IgD-negative memory B cell (primary cell): ENCODE results near the gene NPSR1. TPM values are rescaled to one million over a fixed set of nuclear protein-coding genes. Genes with fewer than 3 reads are reported as not detected.
"Not testable (repeated sequence)": the region's sequence is repeated elsewhere in the genome, so short reads cannot be mapped to it uniquely, and the experiment has no call there.

ENCODE experiments used
- H3K27ac Mint-ChIP-seq, 3 donors: one replicate each; pipeline ENCODE4 v1.8.0; 2020 to 2022; ENCODE audit warnings: mild to moderate bottlenecking in 3 of 3, mixed read lengths in 3 of 3, moderate library complexity in 1 of 3
- H3K27me3 Mint-ChIP-seq: one replicate; pipeline ENCODE4 v1.8.0; 2021; ENCODE audit warnings: mixed read lengths
- H3K36me3 Mint-ChIP-seq: one replicate; pipeline ENCODE4 v1.8.0; 2020; ENCODE audit warnings: mild to moderate bottlenecking, mixed read lengths
- H3K4me1 Mint-ChIP-seq, 3 donors: one replicate each; pipeline ENCODE4 v1.8.0; 2020 to 2022; ENCODE audit warnings: mixed read lengths in 3 of 3, mild to moderate bottlenecking in 1 of 3
- H3K4me3 Mint-ChIP-seq, 4 donors: one replicate each; pipeline ENCODE4 v1.8.0; 2020 to 2022; ENCODE audit warnings: mild to moderate bottlenecking in 4 of 4, mixed read lengths in 4 of 4, moderate library complexity in 3 of 4
- H3K9me3 Mint-ChIP-seq, 3 donors: one replicate each; pipeline ENCODE4 v1.8.0; 2020 to 2021; ENCODE audit warnings: mixed read lengths in 3 of 3, mild to moderate bottlenecking in 1 of 3
- polyA plus RNA-seq: library from polyadenylated mRNA; unstranded; fragments of 300-500 nt; fragmentation: Illumina TruSeq; gene quantifications from one replicate; pipeline ENCODE4 v1.2.3, GENCODE V29; 2021

The NPSR1 gene
- polyA plus RNA-seq, 1 donor from 2014 or later, result not detected

GRCh38 chr7:34845666-34846361 is 187.8 kb downstream of the NPSR1 start:
- no peak overlapping the region for H3K27ac Mint-ChIP-seq
- peaks cover 3 to 5% (median 3%) of the 10 kb centered on the region in 3 donors for H3K9me3 Mint-ChIP-seq
- H3K4me1 Mint-ChIP-seq, result no peaks in the 10 kb centered on the region
- peaks cover 1% of the 10 kb centered on the region for H3K27me3 Mint-ChIP-seq
- no peaks in the 10 kb centered on the region for H3K36me3 Mint-ChIP-seq
- H3K4me3 Mint-ChIP-seq, result no peak overlapping the region

GRCh38 chr7:34846976-34847375 is 189.0 kb downstream of the NPSR1 start:
- no peak overlapping the region for H3K27ac Mint-ChIP-seq
- peaks cover 3 to 5% (median 3%) of the 10 kb centered on the region in 3 donors for H3K9me3 Mint-ChIP-seq
- no peak overlapping the region for H3K4me3 Mint-ChIP-seq
- H3K36me3 Mint-ChIP-seq, result no peaks in the 10 kb centered on the region
- H3K4me1 Mint-ChIP-seq, result no peaks in the 10 kb centered on the region
- H3K27me3 Mint-ChIP-seq, result peaks cover 1% of the 10 kb centered on the region

DNA sequence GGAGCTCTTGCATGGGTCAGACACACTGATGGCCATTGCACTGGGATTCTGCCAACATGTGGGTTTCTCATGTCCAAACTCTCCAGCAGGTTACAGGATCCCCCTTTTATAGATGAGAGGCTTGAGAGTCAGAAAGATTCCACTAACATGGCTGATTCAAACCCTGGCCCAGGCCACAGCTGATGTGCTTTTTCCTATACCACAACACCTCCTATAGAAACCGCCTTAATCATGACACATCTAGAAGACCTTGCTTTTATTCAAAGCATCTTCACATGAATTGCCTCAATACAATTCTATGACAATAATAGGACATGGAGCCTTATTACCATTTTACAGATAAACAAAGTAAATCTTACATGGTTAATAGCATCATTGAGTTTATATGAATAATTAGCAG is 190.7 kb downstream of the NPSR1 start:
- Mint-ChIP-seq H3K36me3 (no peaks in the 10 kb centered on the region), H3K4me1 (no peaks in the 10 kb centered on the region), H3K4me3 (no peak overlapping the region), H3K27ac (no peak overlapping the region), H3K9me3 (no peaks in the 10 kb centered on the region), H3K27me3 (no peaks in the 10 kb centered on the region)

GRCh38 chr7:34849163-34849960 is 191.3 kb downstream of the NPSR1 start:
- Mint-ChIP-seq H3K9me3 (no peaks in the 10 kb centered on the region), H3K4me1 (no peaks in the 10 kb centered on the region), H3K4me3 (no peak overlapping the region), H3K27me3 (no peaks in the 10 kb centered on the region), H3K27ac (no peak overlapping the region), H3K36me3 (no peaks in the 10 kb centered on the region)

DNA sequence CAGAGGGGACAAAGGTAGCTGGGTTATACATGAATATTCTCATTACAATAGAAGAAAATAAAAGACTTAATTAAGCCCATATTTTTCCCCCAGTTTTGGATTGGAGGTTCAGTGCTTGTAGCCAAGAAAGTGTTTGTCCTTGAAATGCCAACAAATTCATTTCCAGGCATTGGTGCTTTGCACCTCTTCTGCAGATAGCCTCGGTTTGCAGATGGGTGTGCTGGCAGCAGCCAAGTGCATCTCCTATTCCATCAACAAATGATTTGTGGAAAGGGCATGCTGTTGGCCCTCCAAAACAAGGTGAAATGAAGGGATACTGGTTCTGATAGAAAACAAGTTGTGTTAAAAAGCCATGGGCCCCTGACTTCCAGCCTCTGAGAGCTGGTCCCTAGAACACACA is 192.0 kb downstream of the NPSR1 start:
- no peaks in the 10 kb centered on the region for H3K36me3 Mint-ChIP-seq
- H3K4me1 Mint-ChIP-seq, result no peaks in the 10 kb centered on the region
- H3K4me3 Mint-ChIP-seq, result no peak overlapping the region
- no peaks in the 10 kb centered on the region for H3K27me3 Mint-ChIP-seq
- H3K9me3 Mint-ChIP-seq, result no peaks in the 10 kb centered on the region
- H3K27ac Mint-ChIP-seq, result no peak overlapping the region

DNA sequence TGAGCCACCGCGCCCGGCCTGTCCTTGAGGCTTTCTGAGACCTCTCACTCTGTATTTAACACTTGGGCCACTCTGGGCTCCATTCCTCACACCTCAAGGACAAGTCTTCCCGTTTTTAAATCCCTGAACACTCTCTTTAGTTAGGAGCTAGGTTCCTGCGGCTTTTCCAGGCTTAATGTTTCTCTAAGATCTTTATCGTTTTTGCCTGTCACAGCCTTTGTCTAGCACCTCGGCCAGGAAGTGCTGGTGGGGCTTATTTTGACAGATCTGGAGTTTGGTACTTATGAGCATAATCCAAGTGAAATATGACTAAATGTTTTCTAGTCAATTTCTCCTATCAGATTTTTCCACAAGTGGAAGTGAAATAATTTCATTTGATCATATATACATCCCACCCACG is 192.7 kb downstream of the NPSR1 start:
- H3K4me1 Mint-ChIP-seq, result no peaks in the 10 kb centered on the region
- H3K4me3 Mint-ChIP-seq, result no peak overlapping the region
- H3K36me3 Mint-ChIP-seq, result no peaks in the 10 kb centered on the region
- H3K9me3 Mint-ChIP-seq, result no peaks in the 10 kb centered on the region
- H3K27me3 Mint-ChIP-seq, result no peaks in the 10 kb centered on the region
- H3K27ac Mint-ChIP-seq, result no peak overlapping the region

- H3K4me1 Mint-ChIP-seq, result no peaks in the 10 kb centered on the region
- H3K27me3 Mint-ChIP-seq, result no peaks in the 10 kb centered on the region
- H3K27ac Mint-ChIP-seq, result no peak overlapping the region
- H3K9me3 Mint-ChIP-seq, result no peaks in the 10 kb centered on the region
- no peak overlapping the region for H3K4me3 Mint-ChIP-seq
- H3K36me3 Mint-ChIP-seq, result no peaks in the 10 kb centered on the region
Measured at GRCh38 chr7:34851431-34851830, 193.4 kb downstream of the NPSR1 start.

DNA sequence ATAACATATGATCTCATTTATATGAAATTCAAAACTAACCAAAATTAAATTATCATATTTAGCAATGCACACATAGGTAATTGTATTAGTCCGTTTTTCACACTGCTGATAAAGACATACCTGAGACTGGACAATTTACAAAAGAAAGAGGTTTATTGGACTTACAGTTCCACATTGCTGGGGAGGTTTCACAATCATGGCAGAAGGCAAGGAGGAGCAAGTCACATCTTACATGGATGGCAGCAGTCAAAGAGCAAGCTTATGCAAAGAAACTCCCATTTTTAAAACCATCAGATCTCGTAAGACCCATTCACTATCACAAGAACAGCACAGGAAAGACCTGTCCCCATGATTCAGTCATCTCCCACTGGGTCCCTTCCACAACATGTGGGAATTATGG is 200.4 kb downstream of the NPSR1 start:
- not testable (repeated sequence) for H3K36me3 Mint-ChIP-seq, H3K9me3 Mint-ChIP-seq, H3K27me3 Mint-ChIP-seq, H3K4me3 Mint-ChIP-seq, H3K4me1 Mint-ChIP-seq, H3K27ac Mint-ChIP-seq

DNA sequence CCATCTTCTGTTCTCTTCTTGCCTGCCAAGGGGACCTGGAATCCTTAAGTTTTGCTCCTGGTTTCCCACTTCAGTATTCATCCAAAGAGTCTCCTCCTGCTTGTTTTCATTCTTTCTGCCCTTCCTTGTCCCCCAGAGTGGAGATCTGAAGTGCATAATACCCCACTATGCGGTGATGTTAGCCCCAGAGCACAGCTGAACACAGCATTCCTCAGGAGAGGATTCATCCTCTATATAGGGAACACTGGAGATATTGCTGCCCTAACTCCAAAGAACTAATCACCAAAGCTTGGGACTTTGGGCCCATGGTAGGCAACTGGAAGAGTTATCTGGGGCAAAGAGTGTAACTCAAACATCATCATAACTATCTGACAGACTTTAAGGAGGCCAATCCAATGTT is 201.3 kb downstream of the NPSR1 start:
- H3K4me3 Mint-ChIP-seq, H3K9me3 Mint-ChIP-seq, H3K27me3 Mint-ChIP-seq, H3K4me1 Mint-ChIP-seq, H3K36me3 Mint-ChIP-seq: not testable (repeated sequence)
- H3K27ac Mint-ChIP-seq, result peak overlapping the region in 1 of 3 donors; percentile 1

DNA sequence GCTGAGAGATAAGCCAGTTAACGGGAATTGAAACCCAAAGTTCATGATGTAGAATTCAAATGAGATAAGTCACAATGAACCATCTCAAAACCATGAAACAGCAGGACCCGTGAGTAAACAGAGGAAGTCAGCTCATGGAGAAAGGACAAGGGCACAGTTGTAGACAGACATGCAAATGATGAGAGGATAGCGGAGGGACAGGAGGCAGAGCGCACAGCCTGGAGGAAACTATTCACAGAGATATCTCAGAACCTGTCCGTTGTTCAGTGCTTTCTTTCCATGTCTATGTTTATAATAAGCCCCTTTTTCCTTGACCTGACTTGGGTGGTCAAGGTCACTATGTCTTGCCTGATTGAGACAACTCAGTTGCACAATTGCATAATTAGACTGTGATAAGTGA is 208.2 kb downstream of the NPSR1 start:
- H3K27me3 Mint-ChIP-seq, H3K27ac Mint-ChIP-seq, H3K36me3 Mint-ChIP-seq, H3K4me1 Mint-ChIP-seq, H3K9me3 Mint-ChIP-seq, H3K4me3 Mint-ChIP-seq: not testable (repeated sequence)

DNA sequence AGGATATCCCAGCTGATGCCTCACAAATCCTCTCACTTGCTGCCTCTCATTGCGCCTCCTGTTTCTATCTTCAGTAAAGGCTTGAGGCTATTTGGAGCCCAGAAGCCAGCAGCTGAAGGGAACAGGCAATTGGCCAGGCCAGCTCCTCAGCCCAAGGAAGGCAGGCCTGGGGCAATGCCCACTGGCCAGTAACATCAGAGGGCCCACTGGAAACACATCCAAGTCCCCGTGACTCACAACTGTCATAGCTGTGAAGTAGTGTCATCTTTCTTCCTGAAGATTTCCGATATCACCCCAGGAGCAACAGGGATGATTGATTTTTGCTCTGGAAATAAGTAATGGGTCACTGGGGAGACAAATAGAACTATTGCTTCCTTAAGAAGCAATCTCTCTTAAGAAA is 209.3 kb downstream of the NPSR1 start:
- not testable (repeated sequence) for H3K4me3 Mint-ChIP-seq, H3K27me3 Mint-ChIP-seq, H3K27ac Mint-ChIP-seq, H3K36me3 Mint-ChIP-seq, H3K4me1 Mint-ChIP-seq, H3K9me3 Mint-ChIP-seq

- H3K4me3 Mint-ChIP-seq, H3K36me3 Mint-ChIP-seq, H3K4me1 Mint-ChIP-seq, H3K27me3 Mint-ChIP-seq, H3K27ac Mint-ChIP-seq: not testable (repeated sequence)
- peaks cover 6 to 15% (median 7%) of the 10 kb centered on the region in 3 donors for H3K9me3 Mint-ChIP-seq
Measured at GRCh38 chr7:34868602-34869001, 210.6 kb downstream of the NPSR1 start.

GRCh38 chr7:34869057-34869456 is 211.0 kb downstream of the NPSR1 start:
- Mint-ChIP-seq H3K4me3 (no peak overlapping the region), H3K27me3 (no peaks in the 10 kb centered on the region), H3K36me3 (no peaks in the 10 kb centered on the region), H3K4me1 (no peaks in the 10 kb centered on the region), H3K27ac (no peak overlapping the region), H3K9me3 (peaks cover 6 to 15% (median 7%) of the 10 kb centered on the region in 3 donors)

GRCh38 chr7:34870041-34870440 is 212.0 kb downstream of the NPSR1 start:
- H3K4me1 Mint-ChIP-seq, H3K36me3 Mint-ChIP-seq, H3K27ac Mint-ChIP-seq, H3K4me3 Mint-ChIP-seq, H3K27me3 Mint-ChIP-seq: not testable (repeated sequence)
- peaks cover 7 to 15% (median 8%) of the 10 kb centered on the region in 3 donors for H3K9me3 Mint-ChIP-seq

- H3K4me3 Mint-ChIP-seq, H3K27ac Mint-ChIP-seq, H3K4me1 Mint-ChIP-seq, H3K36me3 Mint-ChIP-seq, H3K27me3 Mint-ChIP-seq: not testable (repeated sequence)
- peaks cover 7 to 15% (median 8%) of the 10 kb centered on the region in 3 donors for H3K9me3 Mint-ChIP-seq
Measured at GRCh38 chr7:34874329-34874728, 216.3 kb downstream of the NPSR1 start.

- H3K27me3 Mint-ChIP-seq, result peaks cover 1% of the 10 kb centered on the region
- H3K36me3 Mint-ChIP-seq, result no peaks in the 10 kb centered on the region
- H3K27ac Mint-ChIP-seq, result no peak overlapping the region
- no peak overlapping the region for H3K4me3 Mint-ChIP-seq
- H3K4me1 Mint-ChIP-seq, result no peaks in the 10 kb centered on the region
- H3K9me3 Mint-ChIP-seq, result peaks cover 7 to 15% (median 8%) of the 10 kb centered on the region in 3 donors
Measured at GRCh38 chr7:34875481-34875880, 217.5 kb downstream of the NPSR1 start.
